ENCODE results near the gene LGR4.

GRCh38 chr11:27458182-27458581, 14.4 kb downstream of the LGR4 start:
- TF ChIP-seq CTCF (IDR thresholded peaks at IDR 0.05) (no peak), POLR2AphosphoS5 (IDR thresholded peaks at IDR 0.05) (no peak)
